WTC11 (cell line): ENCODE results near the gene CRPPA. TPM values are rescaled to one million over a fixed set of nuclear protein-coding genes. Genes with fewer than 3 reads are reported as not detected.

Experiments
- ATAC-seq: fragments of 200-7000 bp; cut with Tn5 transposase; 2 replicates; pipeline ENCODE4 v1.10.0; 2021; ENCODE audit warnings: mild to moderate bottlenecking, moderate library complexity
- CTCF ChIA-PET: fragments of 300-600 bp; sonication (Branson Sonifier 250); formaldehyde crosslinking; loops from one replicate; lab custom pipeline; 2021; ENCODE audit warnings: antibody characterized with exemption; lab: Charles Lee
- POLR2A ChIA-PET: fragments of 350-600 bp; sonication (Branson Sonifier 250); formaldehyde crosslinking; loops from one replicate; lab custom pipeline; 2021; ENCODE audit warnings: antibody characterized with exemption; lab: Charles Lee
- DNase-seq: peaks from one replicate; pipeline ENCODE4 v3.0.0; 2021; ENCODE audit warnings: low spot score
- H3K27ac Mint-ChIP-seq: 2 replicates; pipeline ENCODE4 v1.8.0; 2021; ENCODE audit warnings: mixed read lengths
- H3K27me3 Mint-ChIP-seq: 2 replicates; pipeline ENCODE4 v1.8.0; 2021; ENCODE audit warnings: low read depth, mild to moderate bottlenecking, moderate library complexity, mixed read lengths
- H3K36me3 Mint-ChIP-seq: 2 replicates; pipeline ENCODE4 v1.8.0; 2021; ENCODE audit warnings: mixed read lengths
- H3K4me1 Mint-ChIP-seq: 2 replicates; pipeline ENCODE4 v1.8.0; 2022; ENCODE audit warnings: mixed read lengths
- H3K4me3 Mint-ChIP-seq: 2 replicates; pipeline ENCODE4 v1.8.0; 2021; ENCODE audit warnings: mild to moderate bottlenecking, moderate library complexity, mixed read lengths
- H3K9me3 Mint-ChIP-seq: 2 replicates; pipeline ENCODE4 v1.8.0; 2021; ENCODE audit warnings: mixed read lengths
- ARID4B ChIP-seq: sonication (generic); formaldehyde crosslinking; IDR thresholded peaks from 2 replicates; pipeline ENCODE4 v1.8.0; 2023; ENCODE audit warnings: missing genetic modification reagents, mild to moderate bottlenecking, borderline replicate concordance
- ATF2 ChIP-seq: sonication (generic); formaldehyde crosslinking; IDR thresholded peaks from 2 replicates; pipeline ENCODE4 v1.8.1; 2022; ENCODE audit warnings: low read depth, missing genetic modification reagents, borderline replicate concordance
- CBFB ChIP-seq: sonication (generic); formaldehyde crosslinking; IDR thresholded peaks from 2 replicates; pipeline ENCODE4 v1.8.1; 2022; ENCODE audit warnings: mild to moderate bottlenecking, low read depth, missing genetic modification reagents
- E2F4 ChIP-seq: sonication (generic); formaldehyde crosslinking; IDR thresholded peaks from 2 replicates; pipeline ENCODE4 v1.8.1; 2022; ENCODE audit warnings: low read depth, mild to moderate bottlenecking, moderate library complexity, missing genetic modification reagents, borderline replicate concordance
- ELF4 ChIP-seq: sonication (generic); formaldehyde crosslinking; IDR thresholded peaks from 2 replicates; pipeline ENCODE4 v1.8.1; 2022; ENCODE audit warnings: low read depth, mild to moderate bottlenecking, moderate library complexity, missing genetic modification reagents
- HMGXB4 ChIP-seq: sonication (generic); formaldehyde crosslinking; IDR thresholded peaks from 2 replicates; pipeline ENCODE4 v1.8.1; 2023; ENCODE audit warnings: mild to moderate bottlenecking, moderate library complexity, missing genetic modification reagents
- IRF1 ChIP-seq: sonication (generic); formaldehyde crosslinking; IDR thresholded peaks from 2 replicates; pipeline ENCODE4 v1.8.0; 2023; ENCODE audit warnings: missing genetic modification reagents
- KAT7 ChIP-seq: sonication (generic); formaldehyde crosslinking; IDR thresholded peaks from 2 replicates; pipeline ENCODE4 v1.8.1; 2023; ENCODE audit warnings: missing genetic modification reagents, mild to moderate bottlenecking, borderline replicate concordance
- MLX ChIP-seq: sonication (generic); formaldehyde crosslinking; IDR thresholded peaks from 2 replicates; pipeline ENCODE4 v1.8.1; 2023; ENCODE audit warnings: mild to moderate bottlenecking, missing genetic modification reagents, moderate library complexity
- SOX15 ChIP-seq: fragments of 250-450 bp; sonication (Bioruptor Pico); IDR thresholded peaks from 2 replicates; pipeline ENCODE4 v1.9.0; 2021; ENCODE audit warnings: mild to moderate bottlenecking
- STAT6 ChIP-seq: sonication (generic); formaldehyde crosslinking; conservative IDR thresholded peaks from 2 replicates; pipeline ENCODE4 v1.8.1; 2023; ENCODE audit warnings: mild to moderate bottlenecking, low read depth, missing genetic modification reagents, moderate library complexity
- USF2 ChIP-seq: sonication (generic); formaldehyde crosslinking; IDR thresholded peaks from 2 replicates; pipeline ENCODE4 v1.8.1; 2023; ENCODE audit warnings: mild to moderate bottlenecking, missing genetic modification reagents, moderate library complexity
- ZNF281 ChIP-seq: sonication (generic); formaldehyde crosslinking; IDR thresholded peaks from 2 replicates; pipeline ENCODE4 v1.8.0; 2023; ENCODE audit warnings: mild to moderate bottlenecking, missing genetic modification reagents
- ZNF425 ChIP-seq: fragments of 250-450 bp; sonication (Bioruptor Pico); conservative IDR thresholded peaks from 2 replicates; pipeline ENCODE4 v1.9.0; 2021; ENCODE audit warnings: mild to moderate bottlenecking
- ZNF671 ChIP-seq: fragments of 250-450 bp; sonication (Bioruptor Pico); IDR thresholded peaks from 2 replicates; pipeline ENCODE4 v1.8.0; 2021; ENCODE audit warnings: mild to moderate bottlenecking
- total RNA-seq: library from RNA; stranded (reverse); gene quantifications from 3 replicates; pipeline ENCODE4 v1.2.3, GENCODE V29; 2021

Gene CRPPA
- total RNA-seq, 1 experiment from 2014 or later: 0.87 TPM

- no peak for TF ChIP-seq E2F4 (CRISPR knock-in tag)
- no peak for TF ChIP-seq ZNF671
- TF ChIP-seq CBFB (CRISPR knock-in tag): no peak
- TF ChIP-seq USF2: no peak
- TF ChIP-seq ATF2 (CRISPR knock-in tag): no peak
- TF ChIP-seq KAT7 (CRISPR knock-in tag): no peak
Measured at GRCh38 chr7:16403475-16403874, 17.9 kb downstream of the CRPPA start (continued).

- no peak for ATAC-seq
- no peak for TF ChIP-seq STAT6 (CRISPR knock-in tag)
- TF ChIP-seq ZNF281 (CRISPR knock-in tag): no peak
- TF ChIP-seq ELF4 (CRISPR knock-in tag): no peak
- no peak for TF ChIP-seq ZNF425 (CRISPR knock-in tag)
- TF ChIP-seq MLX (CRISPR knock-in tag): no peak
- no peak for TF ChIP-seq SOX15 (CRISPR knock-in tag)
- no peak for TF ChIP-seq ARID4B (CRISPR knock-in tag)
- no peak for TF ChIP-seq HMGXB4 (CRISPR knock-in tag)
- TF ChIP-seq IRF1 (CRISPR knock-in tag): no peak
Measured at GRCh38 chr7:16402940-16403339, 18.4 kb downstream of the CRPPA start.

More at GRCh38 chr7:16402940-16403339, 18.4 kb downstream of the CRPPA start:
- H3K27ac Mint-ChIP-seq: no peak overlapping the region
- peaks cover 39% of the 10 kb centered on the region for H3K36me3 Mint-ChIP-seq
- no peak overlapping the region for H3K4me3 Mint-ChIP-seq
- CTCF ChIA-PET: no interaction called here
- POLR2A ChIA-PET: no interaction called here
- H3K27me3 Mint-ChIP-seq: peaks cover 10% of the 10 kb centered on the region; the same call in 1 of the 2 replicates
- no peak for DNase-seq
- H3K9me3 Mint-ChIP-seq: peaks cover 52% of the 10 kb centered on the region
- H3K4me1 Mint-ChIP-seq: no peaks in the 10 kb centered on the region
